ENCODE results near the gene MDFI. TPM values are rescaled to one million over a fixed set of nuclear protein-coding genes. Genes with fewer than 3 reads are reported as not detected.

The MDFI gene
- total and polyA plus RNA-seq, 9 of the 15 experiments (the other 6 are each of a cell fraction or from before 2014, with no cell fraction given): not detected

DNA sequence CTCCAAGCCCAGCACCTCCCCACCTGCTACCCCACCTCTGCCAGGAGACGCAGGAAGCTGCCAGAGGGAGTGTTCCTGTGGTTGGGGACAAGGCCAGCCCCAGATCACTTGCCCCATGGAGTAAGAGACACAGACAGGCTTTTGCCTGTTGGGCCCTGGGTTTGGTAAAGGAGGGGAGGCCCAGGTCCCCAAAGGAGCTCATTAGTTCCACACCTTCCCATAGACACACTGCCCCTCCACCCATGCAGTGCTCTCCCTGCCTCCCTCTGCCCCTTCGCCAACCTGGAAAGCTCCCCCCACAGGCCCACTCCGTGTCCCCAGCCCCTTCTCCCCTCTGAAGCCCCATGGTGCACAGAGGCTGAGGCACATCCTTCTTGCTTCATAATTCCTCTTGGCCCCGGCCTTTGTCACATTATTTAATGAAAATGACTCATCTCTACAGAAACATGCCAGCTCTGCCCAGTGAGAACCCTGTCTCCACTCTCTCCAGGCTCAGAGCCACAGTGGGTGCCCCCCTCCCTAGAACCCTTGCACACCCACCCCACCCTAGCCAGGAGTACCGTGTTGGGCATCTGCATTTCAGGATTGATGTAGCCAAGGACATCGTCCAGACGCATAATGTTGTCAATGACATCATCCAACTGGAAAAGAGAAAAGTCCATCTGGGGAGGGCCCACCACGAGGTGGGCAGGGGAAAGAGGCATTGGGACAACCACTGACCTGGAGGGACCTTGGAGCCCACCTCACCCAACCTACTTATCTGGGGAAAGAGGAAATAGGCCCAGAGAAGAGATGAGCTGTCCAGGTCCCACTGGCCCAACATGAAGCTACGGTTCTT is 51.1 kb downstream of the MDFI start:
- Histone ChIP-seq H3K9me1 (ENCODE audit: control insufficient read depth, insufficient read depth, low read length) (no peaks in the 10 kb centered on the region), H3K27ac (ENCODE audit: extremely low read depth, low read depth, low read length) (no peak overlapping the region), H3K79me2 (ENCODE audit: control insufficient read depth, insufficient read depth, low read length) (no peaks in the 10 kb centered on the region), H3K9ac (ENCODE audit: insufficient read depth in 1 of 2, low read depth in 2 of 2, low read length in 2 of 2) (no peak overlapping the region), H4K20me1 (replicated peaks; ENCODE audit: control insufficient read depth, insufficient read depth, low read length) (peaks cover 4% of the 10 kb centered on the region; the same call in 1 of the 2 replicates), H3K4me3 (no peak overlapping the region), H3K36me3 (ENCODE audit: control insufficient read depth, insufficient read depth, low read length) (no peaks in the 10 kb centered on the region), H3K4me1 (replicated peaks in 1 of 2; ENCODE audit: control insufficient read depth in 2 of 2, insufficient read depth in 2 of 2, low read length in 2 of 2) (peaks cover 0 to 3% of the 10 kb centered on the region in 2 experiments; a peak in 1 of 5 replicates), H3K4me2 (ENCODE audit: insufficient read depth, low read length) (no peak overlapping the region), H3K27me3 (ENCODE audit: control insufficient read depth in 2 of 2, insufficient read depth in 2 of 2, low read length in 2 of 2) (peaks cover 5 to 36% of the 10 kb centered on the region in 2 experiments; a peak in 2 of 5 replicates), H2AFZ (ENCODE audit: low read depth, low read length) (no peak overlapping the region), H3K9me3 (replicated peaks; ENCODE audit: control insufficient read depth, insufficient read depth, low read depth, low read length) (no peaks in the 10 kb centered on the region)
- ATAC-seq: no peak
- intact Hi-C loops (cut with micrococcal nuclease) (no loop called here), in situ Hi-C loops (cut with MboI) (no loop called here)
- no TSS peak for BruUV-seq (replicated peaks)
- 5% methylated on average over 9 of the region's 9 CpGs for WGBS (ENCODE audit: insufficient coverage, low coverage, missing lambda C conversion rate)
- no peak for TF ChIP-seq PYGO2 (tag; IDR thresholded peaks at IDR 0.05)
- TF ChIP-seq, protein P1, sequence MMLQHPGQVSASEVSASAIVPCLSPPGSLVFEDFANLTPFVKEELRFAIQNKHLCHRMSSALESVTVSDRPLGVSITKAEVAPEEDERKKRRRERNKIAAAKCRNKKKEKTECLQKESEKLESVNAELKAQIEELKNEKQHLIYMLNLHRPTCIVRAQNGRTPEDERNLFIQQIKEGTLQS (IDR thresholded peaks at IDR 0.05): peak; percentile 29; the same call in 1 of the 2 replicates
- TF ChIP-seq, protein P1 (CRISPR knock-in tag; conservative IDR thresholded peaks at IDR 0.05): no peak
- ChIA-PET POLR2A (interaction anchor here (0.6 to 1.2 kb wide), 3 partner anchors 13 to 272 kb away, joined by 3 read pairs; no protein-coding TSS in a partner anchor), CTCF (ENCODE audit: low intra/inter-chr PET ratio) (no interaction called here)
- FAIRE-seq: no peak
- DNase-seq (ENCODE audit: extremely low read depth in 1 of 4, low spot score in 3 of 4): no peak
